Left renal cortex interstitium (tissue), 4 donors: ENCODE results near the gene ENTPD8. TPM values are rescaled to one million over a fixed set of nuclear protein-coding genes. Genes with fewer than 3 reads are reported as not detected.

Source experiments
- DNase-seq, 4 donors: peaks; one replicate each; pipeline ENCODE4 v3.0.0-alpha.2; 2013; ENCODE audit warnings: low read depth in 4 of 4, low spot score in 2 of 4, missing footprints in 1 of 4
- polyA plus RNA-seq, 4 donors: library from polyadenylated mRNA; unstranded; fragments of 120-200 nt; gene quantifications; one replicate each; pipeline ENCODE4 v1.2.1, GENCODE V29; 2013; ENCODE audit not compliant: insufficient read length in 4 of 4

Gene ENTPD8
- polyA plus RNA-seq, 4 donors: 0.35 to 0.74 (median 0.64) TPM

DNA sequence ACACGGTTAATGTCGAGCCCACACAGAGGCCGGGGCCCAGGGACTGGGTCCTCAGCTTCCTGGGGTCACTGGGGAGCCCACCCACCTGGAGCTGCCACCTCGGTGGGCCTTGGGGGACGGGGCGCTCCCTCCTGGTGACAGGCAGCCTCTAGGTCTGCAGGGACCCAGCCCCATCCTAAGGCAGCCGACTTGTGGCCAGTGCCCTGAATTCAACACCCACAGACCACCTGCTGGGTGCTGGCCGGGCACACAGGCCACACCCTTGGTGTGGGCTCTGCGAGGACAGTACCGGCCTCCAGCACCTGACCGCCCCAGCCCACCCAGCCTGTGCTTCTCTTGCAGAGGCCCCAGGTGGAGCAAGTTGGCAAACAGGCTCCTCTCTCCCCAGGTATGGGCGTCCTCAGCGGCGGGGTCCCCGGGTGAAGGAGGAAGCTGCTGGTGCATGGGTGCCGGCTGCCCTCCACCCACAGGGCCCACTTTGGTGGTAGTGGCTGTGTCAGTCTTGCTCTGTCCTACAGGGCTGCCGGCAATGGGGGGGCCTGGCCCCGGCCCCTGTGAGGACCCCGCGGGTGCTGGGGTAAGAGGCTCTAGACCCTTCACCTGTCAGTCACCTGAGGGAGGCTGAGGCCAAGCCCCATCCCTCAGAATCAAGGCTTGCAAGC, 8.3 kb downstream of the ENTPD8 start:
- no peak for DNase-seq

GRCh38 chr9:137431416-137431931, 9.7 kb downstream of the ENTPD8 start:
- DNase-seq: no peak

DNA sequence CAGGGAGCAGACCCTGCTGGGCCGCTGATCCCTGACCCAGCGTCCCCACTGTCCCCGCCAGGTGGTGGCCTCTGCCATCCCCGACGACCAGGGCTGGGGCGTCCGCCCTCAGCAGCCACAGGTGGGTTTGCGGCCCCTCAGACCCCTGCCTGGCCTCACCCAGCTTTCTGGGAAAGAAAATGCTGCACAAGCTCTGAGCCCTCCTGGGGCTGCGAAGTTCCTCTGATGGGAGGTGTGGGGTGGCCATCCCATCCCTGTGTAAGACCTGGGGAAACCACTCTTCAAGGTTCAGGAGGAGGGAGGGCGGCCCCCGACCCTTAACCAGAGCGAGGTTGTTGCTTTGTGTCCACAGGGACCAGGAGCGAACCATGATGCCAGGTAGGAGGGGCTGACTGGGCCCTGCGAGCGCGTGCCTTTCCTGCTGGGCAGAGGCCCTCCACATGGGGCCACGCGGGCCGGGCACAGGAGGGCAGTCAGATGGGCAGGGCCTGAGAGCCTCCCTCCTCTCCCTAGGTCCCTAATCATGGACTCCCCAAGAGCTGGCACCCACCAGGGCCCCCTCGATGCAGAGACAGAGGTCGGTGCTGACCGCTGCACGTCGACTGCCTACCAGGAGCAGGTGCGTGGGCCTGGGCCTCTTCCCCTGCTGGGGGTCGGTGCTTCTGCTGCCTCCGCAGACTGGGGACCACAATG, 10.3 kb downstream of the ENTPD8 start:
- DNase-seq: no peak

- DNase-seq: no peak
Measured at GRCh38 chr9:137429974-137430722, 11.0 kb downstream of the ENTPD8 start.

DNA sequence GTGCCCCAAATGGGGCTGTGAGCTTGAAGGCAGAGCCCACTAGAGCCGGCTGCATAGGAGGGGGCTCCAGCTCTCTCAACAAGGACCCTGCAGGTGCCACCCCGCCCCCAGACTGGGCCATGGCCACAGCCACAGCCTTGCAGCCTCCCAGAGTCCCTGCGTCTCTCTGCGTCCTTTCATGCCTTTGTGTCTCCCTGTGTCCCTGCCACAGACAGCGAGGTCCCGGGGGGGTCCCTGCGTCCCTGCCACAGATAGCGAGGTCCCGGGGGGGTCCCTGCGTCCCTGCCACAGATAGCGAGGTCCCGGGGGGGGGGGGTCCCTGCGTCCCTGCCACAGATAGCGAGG, 11.6 kb downstream of the ENTPD8 start:
- DNase-seq: no peak

GRCh38 chr9:137428841-137429545, 12.2 kb downstream of the ENTPD8 start:
- DNase-seq: no peak

- DNase-seq: no peak
Measured at GRCh38 chr9:137428311-137428630, 12.9 kb downstream of the ENTPD8 start.

DNA sequence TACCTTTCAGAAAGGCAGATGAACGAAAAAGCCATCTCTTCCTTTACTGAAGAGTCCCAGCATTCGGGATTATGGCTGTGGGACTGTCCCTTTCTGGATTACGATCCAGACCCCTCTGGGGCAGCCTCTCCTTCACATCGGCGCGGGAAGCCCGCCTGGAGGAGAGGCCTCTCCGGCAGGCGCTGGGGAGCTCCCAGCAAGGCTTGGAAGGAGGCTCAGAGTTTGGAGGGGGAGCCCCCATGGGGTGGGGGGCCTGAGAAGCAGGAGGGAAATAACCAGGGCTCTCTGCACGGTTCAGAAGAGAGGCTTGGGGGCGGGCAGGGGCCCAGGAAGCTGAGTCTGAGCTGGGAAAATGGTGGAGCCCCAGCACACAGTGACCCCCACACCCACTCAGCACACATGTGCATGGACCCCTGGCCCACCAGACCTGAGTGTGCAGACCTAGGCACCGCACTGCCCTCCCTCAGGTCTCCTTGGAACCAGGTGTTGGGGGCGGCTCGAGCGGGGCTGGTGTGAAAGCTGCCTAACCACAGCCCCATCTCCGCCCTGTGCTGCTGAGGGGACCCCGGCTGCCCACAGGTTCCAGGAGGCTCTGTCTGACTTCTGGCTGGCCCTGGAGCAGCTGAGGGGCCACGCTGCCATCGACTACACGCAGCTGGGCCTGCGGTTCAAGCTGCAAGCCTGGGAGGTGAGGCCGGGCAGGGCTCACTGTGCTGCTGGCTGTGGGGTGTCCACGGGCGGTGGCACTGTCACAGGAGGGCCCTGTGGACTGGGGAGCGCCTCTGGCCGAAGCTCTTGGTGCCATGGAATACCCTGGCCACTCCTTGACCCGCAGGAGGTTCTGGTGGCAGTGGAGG, 13.5 kb downstream of the ENTPD8 start:
- DNase-seq: no peak

- no peak for DNase-seq
Measured at GRCh38 chr9:137426018-137426681, 15.0 kb downstream of the ENTPD8 start.

- DNase-seq: no peak
Measured at GRCh38 chr9:137423514-137424291, 17.5 kb downstream of the ENTPD8 start.

- peak in 3 of 4 donors; percentile 73 to 77 (median 75) for DNase-seq
Measured at GRCh38 chr9:137422604-137423513, 18.3 kb downstream of the ENTPD8 start, which contains the start of the genes EXD3 and NOXA1. Gene EXD3, minus strand, starts transcription at chr9:137423162. Its CDS starts 27,805 bp downstream, at chr9:137395357. Gene NOXA1, plus strand, starts transcription at chr9:137423393. Its CDS starts 137 bp downstream, at chr9:137423530.

GRCh38 chr9:137421838-137422603, 19.1 kb downstream of the ENTPD8 start:
- DNase-seq: no peak

DNA sequence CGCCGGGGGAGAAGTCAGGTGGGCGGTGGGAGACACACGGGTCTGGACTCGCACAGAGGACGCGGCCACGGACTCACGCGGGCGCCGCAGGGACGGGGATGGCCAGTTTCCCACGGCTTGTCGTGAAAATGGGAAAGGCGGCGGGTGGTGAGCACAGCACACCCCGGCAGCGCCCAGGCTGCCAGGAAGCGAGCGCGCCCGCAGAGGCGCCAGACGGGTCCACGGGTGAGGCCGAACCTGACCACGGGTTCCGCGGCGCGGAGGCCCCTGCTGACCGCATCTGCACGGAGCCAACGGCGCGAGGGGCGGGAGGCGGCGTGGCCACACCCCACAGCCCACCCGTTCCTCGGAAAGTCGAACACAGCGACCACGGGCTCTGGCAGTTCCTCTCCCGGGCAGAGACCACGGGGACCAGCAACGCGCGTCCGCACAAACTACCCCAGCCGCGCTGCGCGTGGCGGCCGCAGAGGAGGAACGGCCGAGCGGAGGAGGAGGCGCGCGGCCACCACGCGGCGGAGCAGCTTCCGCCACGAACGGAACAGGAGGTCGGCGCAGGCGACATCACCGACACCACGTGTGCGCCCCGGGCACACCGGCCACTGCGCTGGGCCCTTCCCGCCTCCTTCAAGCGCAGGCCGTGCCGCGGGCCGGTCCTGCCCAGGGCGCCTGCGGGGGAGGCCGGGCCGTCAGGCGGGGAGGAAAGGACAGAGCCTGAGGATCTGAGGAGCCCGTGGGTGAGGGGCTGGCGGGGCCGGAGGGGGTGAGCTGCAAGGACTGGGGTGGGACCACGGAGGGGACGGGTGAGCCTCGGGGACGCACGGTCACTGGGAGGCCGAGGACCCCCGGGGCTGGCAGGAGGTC, 23.8 kb downstream of the ENTPD8 start:
- DNase-seq: no peak

DNA sequence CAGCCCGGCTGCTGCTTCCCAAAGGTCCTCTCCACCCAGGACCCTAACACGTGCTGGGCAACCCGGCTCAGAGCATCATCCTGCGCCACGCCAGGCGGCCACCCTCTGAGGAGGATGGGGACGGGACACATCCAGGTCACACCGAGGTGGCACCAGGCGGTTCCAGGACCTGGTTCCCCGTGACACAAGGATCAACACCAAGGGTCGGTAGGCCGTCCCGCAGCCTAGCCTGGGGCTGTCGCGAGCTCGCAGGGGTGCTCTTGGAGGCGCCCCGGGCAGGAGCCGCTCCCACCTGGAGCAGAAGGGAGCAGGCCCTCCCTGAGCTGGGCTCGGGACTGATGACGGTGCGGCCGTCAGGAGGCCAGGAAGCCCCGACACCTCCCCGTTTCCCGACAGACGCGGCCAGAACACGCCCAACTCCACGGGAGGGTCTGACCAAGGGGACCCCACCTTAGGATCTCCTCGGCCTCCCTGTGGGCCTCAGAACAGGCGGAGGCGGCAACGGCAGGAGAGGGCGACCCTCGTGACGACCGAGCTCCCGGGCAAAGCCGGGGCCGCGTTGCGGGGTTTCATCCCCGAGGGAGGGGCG, 24.5 kb downstream of the ENTPD8 start:
- DNase-seq: no peak

DNA sequence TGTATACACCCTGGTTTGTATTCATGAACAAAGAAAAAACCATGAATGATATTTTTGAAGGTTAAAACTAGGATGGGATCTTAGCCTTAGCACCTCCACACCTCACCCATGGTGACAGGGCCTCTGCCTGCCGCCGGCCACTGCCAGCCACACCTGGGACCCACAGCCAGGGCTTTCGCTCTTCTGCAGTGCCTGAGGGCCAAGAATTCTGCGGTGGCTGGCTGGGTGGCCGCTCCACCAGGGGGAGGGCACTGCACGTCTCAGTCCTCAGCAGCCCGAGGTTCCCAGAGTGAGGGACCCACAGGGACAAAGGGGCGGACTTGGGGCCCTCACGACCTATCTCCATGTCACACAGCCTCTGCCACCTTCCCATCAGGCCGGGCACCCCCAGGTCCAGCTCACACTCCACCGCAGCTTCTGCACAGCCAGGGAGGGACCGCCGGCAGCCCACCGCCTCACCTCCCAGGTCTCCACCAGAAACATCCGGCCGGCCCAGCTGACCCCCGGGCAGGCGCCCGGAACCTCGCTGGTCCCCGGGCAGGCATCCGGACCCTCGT, 25.1 kb downstream of the ENTPD8 start:
- DNase-seq: no peak
